HG03558 (cell line): ENCODE data around the gene DTHD1.

Experiments used
- ATAC-seq: cut with Tn5 transposase; IDR thresholded peaks from one replicate; pipeline ENCODE4 v1.9.1; 2021; ENCODE audit warnings: moderate number of reproducible peaks; ENCODE audit not compliant: unreplicated experiment; ENCODE audit errors: extremely low read depth

Gene DTHD1

DNA sequence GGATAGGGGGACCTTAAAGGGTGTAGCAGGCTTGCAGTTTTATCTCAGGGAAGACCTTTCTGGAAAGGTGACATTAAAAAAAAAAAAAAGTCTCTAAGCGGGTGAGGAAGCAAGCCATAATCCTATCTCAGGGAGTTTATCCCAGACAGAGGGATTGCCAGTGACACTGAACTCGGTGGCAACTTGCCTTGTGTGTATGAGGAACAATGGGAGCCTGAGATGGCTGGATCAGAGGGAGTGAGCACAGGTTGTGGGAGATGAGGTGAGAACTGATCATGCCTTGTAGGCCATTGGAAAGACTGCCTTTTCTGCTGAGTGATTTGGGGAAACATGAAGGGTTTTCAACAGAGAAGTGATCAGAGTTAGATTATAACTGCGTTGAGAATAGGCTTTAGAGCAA, 31.1 kb downstream of the DTHD1 start:
- ATAC-seq: no peak

DNA sequence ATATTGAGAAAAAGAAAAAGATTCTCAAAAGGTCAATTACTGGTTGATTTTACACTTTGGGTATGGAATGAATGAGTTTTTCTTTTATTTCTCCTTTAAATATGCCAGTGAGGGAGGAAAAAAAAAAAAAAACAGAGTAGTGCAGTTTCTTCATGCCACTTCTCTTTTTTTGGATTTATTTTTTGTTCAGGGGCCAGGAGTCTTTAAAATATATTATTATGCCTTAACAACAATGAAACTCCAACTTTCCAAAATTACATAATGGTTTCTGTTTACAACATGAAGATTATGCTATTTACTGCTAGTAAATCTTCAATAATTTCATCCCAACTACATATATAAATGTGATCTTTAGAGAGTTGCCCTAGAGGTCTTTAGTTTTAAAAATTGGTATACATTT, 31.9 kb downstream of the DTHD1 start:
- no peak for ATAC-seq

DNA sequence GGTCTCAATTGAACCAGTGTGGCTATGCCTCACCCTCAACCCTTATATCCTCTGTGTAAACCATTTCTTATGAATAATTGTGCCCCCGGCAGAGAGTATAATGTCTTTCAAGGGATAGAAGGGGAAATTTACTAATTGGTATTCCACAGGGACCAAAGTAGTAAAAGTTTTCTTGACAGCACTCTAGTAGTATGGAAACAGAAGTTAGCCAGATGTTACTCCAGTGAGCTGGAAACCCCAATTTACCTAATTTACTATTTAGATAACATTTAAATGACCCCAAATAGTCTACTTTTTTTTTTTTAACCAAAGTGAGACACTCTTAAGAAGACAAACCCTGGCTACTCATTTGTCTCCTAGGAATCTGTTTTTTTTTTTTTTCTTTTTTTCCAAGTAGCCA, 32.3 kb downstream of the DTHD1 start:
- ATAC-seq: no peak

DNA sequence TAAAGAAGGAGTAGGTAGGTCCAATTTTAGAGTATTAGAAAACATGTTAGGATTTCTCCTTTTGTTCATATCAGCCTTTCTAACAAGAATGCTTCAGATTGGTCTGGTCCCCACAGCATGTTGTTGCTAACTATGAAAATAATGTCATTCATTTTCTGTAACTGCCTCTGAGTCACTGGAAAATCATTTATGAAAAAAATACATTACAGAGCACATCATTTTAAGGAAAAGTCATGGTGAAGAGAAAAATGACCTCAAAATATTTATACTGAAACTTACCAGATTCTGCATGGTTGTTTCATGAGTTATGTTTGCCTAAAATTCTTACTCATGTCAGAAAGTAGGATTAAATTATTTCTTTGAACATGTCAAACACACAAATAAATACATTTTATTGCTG, 35.2 kb downstream of the DTHD1 start:
- no peak for ATAC-seq

DNA sequence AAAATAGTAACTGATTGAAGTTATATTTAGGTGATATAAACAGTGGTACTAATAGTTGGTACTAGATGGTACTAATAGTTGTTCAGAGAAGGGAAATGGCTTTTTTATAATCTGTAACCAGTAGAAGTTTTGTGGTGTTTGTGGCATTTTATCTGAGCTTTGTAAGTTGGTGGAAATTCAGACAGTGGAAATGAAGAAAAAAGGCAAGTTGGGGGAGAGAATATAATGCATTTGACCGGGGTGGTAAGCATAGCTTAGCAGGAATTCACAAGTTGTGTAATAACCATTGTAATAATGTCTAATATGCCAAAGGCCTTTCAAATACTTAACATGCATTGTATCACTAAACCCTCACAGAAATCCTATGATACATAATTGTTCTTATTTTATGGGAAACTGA, 36.3 kb downstream of the DTHD1 start:
- ATAC-seq: no peak

DNA sequence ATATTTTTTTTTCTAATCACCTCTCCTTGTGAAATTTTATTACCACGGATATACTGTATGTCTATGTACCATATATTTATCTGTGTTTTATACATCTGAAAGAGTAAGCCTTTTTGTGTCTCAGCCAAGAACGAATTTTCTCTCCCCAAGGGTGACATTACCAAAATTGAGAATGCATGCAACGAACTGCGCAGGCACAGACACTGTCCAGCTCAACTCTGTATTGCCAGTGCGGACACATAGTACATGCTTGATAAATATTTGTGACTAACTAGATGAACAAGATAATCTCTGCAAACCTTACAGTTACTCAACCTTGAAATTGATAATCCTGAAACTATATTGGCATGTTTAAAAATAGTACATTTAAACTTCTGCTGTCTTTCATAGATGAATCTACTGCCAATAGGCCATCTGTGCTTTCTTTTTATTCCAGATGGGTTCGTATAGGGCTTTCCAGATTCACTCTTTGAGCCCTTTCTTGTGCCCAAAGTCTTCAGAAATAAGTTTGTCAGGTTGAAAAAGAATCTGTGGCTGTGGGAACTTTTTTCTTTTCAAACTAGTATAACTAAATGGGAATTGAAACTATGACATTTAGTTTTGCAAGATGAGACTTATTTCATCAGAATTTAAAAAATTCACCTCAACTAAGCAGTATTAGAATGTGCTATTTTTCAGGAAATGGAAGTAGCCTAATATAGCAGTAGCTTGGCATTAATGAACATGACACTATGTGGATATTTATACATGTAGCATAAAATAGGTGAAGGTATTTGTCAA, 38.9 kb downstream of the DTHD1 start:
- peak; percentile 33 for ATAC-seq

DNA sequence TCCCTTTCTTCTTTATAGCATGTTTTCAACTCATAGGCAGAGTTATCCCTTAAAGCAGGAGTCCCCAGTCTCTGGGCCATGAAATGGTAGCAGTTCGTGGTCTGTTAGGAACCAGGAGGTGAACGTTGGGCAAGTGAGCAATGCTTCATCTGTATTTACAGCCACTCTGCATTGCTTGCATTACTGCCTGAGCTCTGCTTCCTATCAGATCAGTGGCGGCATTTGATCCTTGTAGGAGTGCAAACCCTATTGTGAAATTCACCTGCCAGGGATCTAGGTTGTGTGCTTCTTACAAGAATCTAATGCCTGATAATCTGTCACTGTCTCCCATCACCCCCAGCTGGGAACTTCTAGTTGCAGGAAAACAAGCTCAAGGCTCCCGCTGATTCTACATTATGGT, 39.8 kb downstream of the DTHD1 start:
- ATAC-seq: no peak

DNA sequence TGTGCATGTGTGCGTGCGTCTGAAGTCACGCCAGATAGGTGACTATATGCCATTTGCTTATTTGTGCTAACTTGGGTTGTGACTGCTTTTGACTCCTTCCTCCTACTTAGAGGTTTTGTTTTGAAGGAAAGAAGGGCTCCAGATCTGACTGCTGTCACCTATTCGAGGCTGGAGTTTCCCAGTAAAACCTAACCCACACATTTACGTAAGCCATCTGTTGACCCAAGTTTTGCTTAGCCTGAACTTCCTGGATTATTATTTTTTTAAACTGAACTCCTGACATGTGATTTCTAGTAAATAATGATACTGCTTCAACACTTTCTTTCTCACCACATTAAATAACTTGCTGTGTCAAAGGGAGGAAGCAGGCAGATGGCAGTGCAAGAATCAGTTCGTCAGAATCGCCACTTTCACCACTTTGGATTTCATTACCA, 41.5 kb downstream of the DTHD1 start:
- ATAC-seq: no peak

DNA sequence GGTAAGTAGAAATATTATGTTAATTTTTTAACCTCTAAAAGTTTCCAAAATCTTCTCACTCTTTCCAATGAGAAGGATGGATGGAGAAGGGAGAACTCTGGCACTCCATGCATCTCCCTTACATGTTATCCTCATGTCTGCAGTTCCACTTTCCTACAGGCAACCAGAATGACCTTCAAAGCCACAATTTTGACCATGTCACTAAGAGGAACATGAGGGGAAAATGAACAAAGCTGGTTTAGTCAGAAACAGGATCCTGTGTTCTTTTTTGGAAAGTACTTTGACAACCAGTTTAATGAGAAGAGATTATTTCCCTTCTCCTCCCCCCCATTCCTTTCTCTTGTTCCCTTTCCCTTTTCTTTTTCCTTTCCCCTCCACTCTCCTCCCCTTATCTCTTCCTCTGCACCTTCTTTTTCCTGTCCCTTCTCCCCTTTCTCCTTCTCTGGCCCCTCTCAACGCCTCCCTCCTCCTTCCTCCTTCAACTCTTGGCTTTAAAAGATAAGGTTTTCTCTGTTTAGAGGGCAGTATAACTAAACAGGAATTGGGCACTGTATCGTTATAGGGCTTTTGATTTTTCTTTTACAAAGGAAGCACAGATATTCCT, 42.5 kb downstream of the DTHD1 start:
- no peak for ATAC-seq

DNA sequence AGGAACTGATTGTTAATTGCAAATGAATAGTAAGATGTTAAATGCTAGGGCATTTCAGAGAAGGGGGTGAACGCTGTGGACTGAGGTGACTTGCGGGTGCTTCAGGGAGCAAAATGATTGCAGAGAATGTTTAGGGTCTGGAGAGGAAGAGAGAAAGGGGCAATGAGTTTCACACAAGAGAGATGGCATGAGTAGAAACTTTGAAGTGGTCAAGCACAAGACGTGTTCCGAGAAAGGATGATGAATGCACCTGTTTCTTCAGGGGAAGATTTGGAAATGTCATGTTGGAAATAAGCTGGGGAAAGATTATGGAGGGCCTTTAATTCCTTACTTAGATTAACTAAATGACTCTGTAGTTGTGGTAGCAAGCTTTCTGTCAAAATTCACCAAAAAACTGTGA, 43.4 kb downstream of the DTHD1 start:
- ATAC-seq: no peak

DNA sequence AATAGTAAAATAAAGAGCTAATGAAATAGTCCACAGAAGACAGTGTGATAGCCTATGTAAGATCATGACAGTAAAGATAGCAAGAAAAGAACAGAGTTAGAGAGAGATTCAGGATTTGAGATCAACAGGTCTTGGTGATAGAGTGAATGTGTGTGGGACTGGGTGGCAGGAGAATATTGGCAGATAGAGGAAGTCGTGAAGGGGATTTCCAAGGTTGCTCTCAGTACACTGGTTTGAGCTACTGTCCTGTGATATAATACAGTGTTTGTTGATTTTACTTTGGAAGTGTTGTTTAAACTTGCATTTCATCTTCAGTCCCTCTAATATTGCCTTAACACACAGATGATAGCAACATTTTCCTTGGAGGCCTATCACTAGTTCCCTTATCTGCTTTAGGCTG, 44.1 kb downstream of the DTHD1 start:
- ATAC-seq: peak; percentile 84

DNA sequence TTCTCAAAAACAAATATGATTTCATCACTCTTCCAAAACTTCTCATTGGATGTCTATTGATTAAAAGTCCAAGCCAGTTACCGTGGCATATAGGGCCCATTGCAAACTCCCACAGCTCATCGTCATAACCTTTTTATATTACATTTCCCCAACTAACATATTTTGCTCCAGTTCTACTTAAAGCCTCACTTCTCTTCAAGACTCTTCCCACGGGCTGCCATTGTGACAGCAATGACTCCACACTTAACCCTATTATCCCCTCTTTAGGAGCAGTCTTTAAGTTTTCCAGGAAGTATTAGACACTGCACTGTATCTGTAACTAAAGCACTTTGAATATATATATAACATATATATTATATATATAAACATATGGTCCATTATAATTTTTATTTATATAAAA, 44.5 kb downstream of the DTHD1 start:
- no peak for ATAC-seq

DNA sequence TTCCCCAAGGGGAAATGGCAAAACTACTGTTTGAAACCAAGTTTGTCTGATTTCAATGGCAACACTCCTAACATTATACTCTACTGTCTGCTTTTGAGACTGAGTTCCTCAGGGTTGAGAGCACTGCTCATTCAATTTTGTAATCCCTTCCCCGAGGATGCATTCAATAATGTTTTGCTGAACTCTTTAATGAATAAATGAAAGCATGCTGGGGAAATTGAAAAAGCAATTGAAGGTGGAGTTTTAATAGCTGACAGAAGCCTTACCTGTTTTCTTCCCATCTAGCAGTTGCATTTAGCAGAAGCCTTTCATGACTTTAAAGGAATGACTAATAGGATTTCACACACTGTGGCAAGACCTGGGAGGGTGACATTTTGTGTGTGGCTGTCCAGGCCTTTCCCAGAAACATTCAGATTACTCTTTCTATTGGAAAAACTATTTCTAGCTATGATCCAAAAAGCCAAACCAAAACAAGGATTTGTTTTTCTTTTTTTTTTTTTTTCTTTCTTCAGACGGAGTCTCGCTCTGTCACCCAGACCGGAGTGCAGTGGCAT, 45.1 kb downstream of the DTHD1 start:
- no peak for ATAC-seq

DNA sequence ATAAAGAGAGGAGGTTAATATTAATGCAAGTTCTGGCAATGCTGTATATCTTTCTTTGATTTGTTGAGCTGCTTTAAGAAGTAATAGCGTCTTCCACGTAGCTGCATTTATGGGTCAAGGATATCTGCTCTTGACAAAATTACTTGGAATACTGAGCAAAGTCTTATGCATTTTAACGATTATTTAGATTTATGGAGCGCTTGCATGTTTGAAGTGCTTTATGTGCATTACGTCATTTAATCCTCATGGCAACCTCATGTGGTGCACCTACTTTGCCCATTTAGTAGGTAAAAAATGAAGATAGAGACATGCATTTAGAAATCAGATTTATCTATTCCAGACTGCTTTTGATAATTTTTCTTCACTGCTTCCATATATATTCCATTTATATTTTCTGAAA, 46.0 kb downstream of the DTHD1 start:
- ATAC-seq: no peak

DNA sequence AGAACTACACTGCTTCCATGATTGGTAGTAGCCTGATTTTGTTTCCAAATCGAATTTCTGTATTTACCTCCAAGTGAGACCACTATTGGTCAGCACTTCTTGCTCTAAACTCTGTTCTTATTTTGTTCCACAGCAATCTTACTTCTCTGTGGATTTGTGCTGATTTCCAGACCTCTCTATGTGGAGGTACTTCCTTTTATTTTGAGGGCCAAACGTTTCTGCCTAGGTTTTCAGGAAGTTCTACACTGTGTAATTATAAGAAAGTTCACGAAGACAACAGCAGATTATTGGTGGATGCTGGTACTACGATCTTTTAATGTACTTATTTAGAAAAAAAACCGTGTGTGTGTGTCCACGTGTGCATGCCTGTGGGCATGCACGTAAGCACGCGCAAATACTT, 46.7 kb downstream of the DTHD1 start:
- ATAC-seq: no peak

DNA sequence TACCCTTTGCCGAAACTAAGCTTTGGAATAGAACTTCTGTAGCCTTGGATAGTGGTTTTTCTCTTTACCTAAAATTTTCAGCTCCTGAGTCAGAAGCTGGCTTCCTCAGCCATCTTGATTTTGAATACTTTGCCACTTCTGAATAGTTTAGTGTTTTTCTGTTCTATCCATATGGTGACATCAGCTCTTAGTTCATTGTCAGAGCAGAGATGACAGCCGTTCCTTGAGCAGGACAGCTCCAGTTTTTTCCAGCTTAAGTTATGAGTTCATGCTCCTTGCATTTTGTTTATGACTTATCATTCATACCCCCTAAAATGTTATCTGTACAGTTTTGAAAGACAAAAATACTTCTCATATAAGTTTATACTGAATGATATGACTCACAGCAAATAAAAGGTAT, 47.8 kb downstream of the DTHD1 start:
- no peak for ATAC-seq

DNA sequence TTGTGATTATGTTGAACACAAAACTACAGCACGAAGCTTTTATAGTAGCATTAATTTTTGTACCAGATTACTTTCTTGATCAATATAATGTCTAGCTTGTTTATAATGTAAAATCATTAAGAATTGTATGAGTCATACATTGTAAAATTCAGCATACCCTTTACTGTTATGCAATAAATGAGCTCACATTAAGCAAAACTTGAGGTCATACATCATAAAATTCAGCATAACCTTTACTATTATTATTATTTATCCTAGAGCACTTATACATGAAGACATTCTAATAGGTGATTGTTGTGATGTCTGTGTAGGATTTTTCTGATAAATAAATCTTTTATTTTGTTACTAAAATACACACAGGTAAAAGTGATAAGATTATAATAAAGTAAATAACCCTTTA, 49.4 kb downstream of the DTHD1 start:
- no peak for ATAC-seq

DNA sequence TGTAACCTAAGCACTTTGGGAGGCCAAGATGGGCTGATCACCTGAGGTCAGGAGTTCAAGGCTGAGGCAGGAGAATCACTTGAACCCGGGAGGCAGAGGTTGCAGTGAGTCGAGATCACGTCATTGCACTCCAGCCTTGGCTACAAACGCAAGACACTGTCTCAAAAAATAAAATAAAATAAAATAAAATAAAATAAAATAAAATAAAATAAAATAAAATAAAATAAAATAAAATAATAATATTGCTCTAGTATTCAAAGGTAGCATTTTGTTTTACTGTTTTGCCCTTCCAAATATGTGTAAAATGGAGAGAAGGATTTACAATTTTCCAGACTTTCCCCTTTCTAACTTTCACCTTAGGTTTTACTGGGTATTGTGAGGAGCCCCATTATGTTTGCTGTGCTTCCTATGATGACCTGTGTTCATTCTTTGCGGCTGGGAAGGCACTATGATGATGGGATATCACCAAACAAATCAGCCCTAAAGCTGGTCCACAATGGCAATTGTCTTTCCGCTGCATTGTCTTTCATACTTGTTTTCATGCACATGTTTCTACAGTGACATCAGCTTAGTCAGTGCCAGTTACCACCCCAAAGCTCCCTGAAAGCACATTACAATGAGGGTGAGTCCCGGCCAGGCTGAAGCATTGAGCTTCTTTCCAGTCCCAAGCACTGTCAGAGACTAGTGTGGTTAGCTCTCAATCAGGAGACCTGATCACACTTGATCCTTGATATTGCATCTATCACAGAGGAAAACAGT, 50.8 kb downstream of the DTHD1 start:
- peak; percentile 61 for ATAC-seq

DNA sequence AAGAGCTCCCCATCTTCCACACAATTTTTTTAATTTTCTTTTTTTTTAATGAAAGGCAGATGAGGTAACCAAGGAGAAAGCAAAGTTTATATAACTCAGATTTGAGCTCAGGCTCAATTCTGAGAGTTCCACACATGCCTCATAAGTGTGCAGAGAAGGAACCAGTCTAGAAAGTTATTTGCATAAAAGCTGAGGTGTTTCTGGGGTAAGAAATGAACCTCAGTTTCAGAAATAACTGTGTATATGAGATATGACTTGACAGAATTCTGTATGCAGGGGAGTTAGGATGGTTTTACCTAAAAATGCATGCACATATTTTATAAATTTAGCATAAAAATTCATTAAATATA, 51.3 kb downstream of the DTHD1 start:
- peak; percentile 97 for ATAC-seq

DNA sequence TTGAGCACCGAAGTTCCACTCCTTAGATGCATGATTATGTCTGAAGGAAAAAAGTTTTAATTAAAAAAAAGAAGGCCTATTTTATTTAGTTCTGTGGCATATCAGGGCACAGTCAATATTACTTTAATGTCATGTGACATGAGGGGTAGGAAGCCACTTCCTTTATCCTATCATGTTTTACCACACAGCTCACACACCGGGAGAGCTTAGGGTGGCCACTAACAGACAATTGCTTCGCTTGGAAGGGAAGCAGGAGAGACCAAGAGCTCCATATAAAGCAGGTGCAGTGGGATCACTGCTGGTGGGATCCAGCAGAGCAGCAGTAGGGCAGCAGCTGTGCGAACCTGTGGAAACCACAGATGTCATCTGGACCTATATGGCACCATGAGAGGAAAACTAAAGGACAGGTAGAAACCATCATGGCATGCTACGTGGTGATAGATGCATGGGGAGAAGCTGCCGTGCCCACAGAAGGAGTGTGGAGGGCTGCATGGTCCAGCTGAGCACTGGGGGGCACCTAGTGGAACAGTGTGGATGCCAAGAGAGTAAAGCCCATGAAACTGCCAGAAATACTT, 52.0 kb downstream of the DTHD1 start:
- ATAC-seq: no peak

DNA sequence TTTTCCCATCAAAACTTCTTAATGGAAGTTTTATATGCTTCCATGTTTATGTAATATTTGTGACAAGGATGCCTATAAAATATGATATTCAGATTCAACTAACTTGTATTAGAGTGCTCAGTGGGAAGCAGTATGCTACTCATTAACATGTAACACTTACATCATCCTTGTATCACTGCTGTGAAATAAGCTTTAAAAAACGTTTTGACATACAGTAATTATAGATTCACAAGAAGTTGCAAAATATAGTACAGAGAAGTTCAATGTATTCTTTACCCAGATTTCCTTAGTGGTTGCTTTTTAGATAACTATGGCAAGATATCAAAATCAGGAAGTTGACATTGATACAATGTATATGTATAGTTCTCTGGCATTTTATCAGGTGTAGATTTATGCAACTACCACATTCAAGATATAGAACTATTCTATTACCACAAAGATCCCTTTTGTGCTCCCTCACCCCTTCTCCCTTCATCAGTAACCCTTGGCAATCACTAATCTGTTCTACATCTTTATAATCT, 56.3 kb downstream of the DTHD1 start:
- no peak for ATAC-seq
